C1 segment of cervical spinal cord (tissue), 14 donors: ENCODE results near the gene ORC2.

ENCODE experiments used
- DNase-seq, 14 donors: peaks; one replicate each; lab custom pipeline; 2025; lab: John Stamatoyannopoulos, UW

Gene ORC2

GRCh38 chr2:200862532-200863000 lies 100.9 kb downstream of the ORC2 start:
- peak in 4 of 14 donors; percentile 12 to 31 (median 29) for DNase-seq

GRCh38 chr2:200861617-200862155 lies 101.8 kb downstream of the ORC2 start:
- DNase-seq = no peak

GRCh38 chr2:200860092-200860795 lies 103.2 kb downstream of the ORC2 start:
- peak in 5 of 14 donors; percentile 4 to 19 (median 13) for DNase-seq
